Measurements from ENCODE around the gene UBR2. TPM values are rescaled to one million over a fixed set of nuclear protein-coding genes. Genes with fewer than 3 reads are reported as not detected.
A peak's percentile ranks its signal among the peaks of the same experiment; 100 is the strongest.

The UBR2 gene
- total and polyA plus RNA-seq, 2 of the 13 experiments (the other 11 are each of a cell fraction or from before 2014, with no cell fraction given) = 17.6 to 29.3 TPM

DNA sequence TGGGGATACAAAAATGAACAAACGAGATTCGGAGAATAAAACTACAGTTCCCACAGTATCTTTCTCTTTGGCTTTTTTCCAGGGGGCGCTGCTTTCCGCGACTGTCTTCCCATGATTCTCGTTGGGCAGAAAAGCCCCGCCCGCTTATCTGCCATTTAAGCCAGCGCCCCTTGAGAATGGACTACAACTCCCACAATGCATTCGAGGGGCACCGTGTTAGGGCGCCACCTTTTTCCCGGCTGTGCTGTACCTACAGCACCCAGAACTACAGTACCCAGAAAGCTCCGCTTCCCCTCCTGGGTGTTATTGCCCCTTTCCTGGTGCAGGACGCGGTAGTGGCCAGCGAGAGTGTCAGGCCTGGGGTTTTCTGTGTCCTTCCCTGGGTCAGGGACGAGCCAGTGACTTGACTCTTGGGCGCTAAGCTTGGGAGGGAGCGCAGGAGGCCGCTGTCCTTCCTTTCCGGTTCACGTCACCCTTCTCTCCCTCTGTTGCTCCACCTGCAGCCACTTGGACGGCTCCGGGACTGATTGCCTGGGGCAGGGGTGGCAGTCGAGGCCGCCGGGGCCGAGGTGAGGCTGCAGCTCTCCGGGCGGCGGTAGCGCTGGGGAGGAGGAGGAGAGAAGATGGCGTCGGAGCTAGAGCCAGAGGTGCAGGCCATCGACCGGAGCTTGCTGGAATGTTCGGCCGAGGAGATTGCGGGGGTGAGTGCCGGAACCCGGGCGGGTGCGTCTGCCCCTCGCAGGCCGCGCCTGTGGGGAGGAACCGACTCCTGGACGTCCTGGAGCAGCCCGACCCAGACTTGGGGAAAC, at the start of gene UBR2 (continued):
- TF ChIP-seq MED13 (CRISPR knock-in tag; IDR thresholded peaks at IDR 0.05) (peak; percentile 89; the same call in 1 of the 2 replicates), ZNF383 (CRISPR knock-in tag; IDR thresholded peaks at IDR 0.05; ENCODE audit: borderline replicate concordance) (no peak), FOSL1 (CRISPR knock-in tag; IDR thresholded peaks at IDR 0.05; ENCODE audit: borderline replicate concordance) (no peak), ZNF24 (IDR thresholded peaks at IDR 0.05) (0 out of 2 replicates have a peak, but pooled peaks have one; percentile 50), ZNF672 (CRISPR knock-in tag; IDR thresholded peaks at IDR 0.05) (peak; percentile 77; the same call in 1 of the 2 replicates), HNF1B (CRISPR knock-in tag; IDR thresholded peaks at IDR 0.05) (peak; percentile 96), ASH2L (IDR thresholded peaks at IDR 0.05; ENCODE audit: insufficient read length, low read depth, low read length) (peak; percentile 92), SRSF9 (IDR thresholded peaks at IDR 0.05; ENCODE audit: borderline replicate concordance, insufficient read depth, low read depth, low read length, poor library complexity, severe bottlenecking) (no peak), ZNF446 (CRISPR knock-in tag; IDR thresholded peaks at IDR 0.05) (peak; percentile 90), ZNF44 (CRISPR knock-in tag; IDR thresholded peaks at IDR 0.05) (0 out of 2 replicates have a peak, but pooled peaks have one; percentile 41), NR1H2 (CRISPR knock-in tag; IDR thresholded peaks at IDR 0.05; ENCODE audit: borderline replicate concordance, low read depth) (no peak; the same call in 1 of the 2 replicates), ZNF841 (CRISPR knock-in tag; IDR thresholded peaks at IDR 0.05; ENCODE audit: borderline replicate concordance) (0 out of 2 replicates have a peak, but pooled peaks have one; percentile 70), DDIT3 (CRISPR knock-in tag; IDR thresholded peaks at IDR 0.05) (0 out of 2 replicates have a peak, but pooled peaks have one; percentile 33), ZNF180 (CRISPR knock-in tag; IDR thresholded peaks at IDR 0.05; ENCODE audit: borderline replicate concordance, low read depth) (no peak), MAZ (IDR thresholded peaks at IDR 0.05; ENCODE audit: borderline replicate concordance, low read depth, low read length) (peak; percentile 90; the same call in 1 of the 2 replicates), MAZ (CRISPR knock-in tag; IDR thresholded peaks at IDR 0.05; ENCODE audit: low read depth) (peak; percentile 92), MEIS2 (CRISPR knock-in tag; IDR thresholded peaks at IDR 0.05) (peak; percentile 74; the same call in 1 of the 2 replicates), GZF1 (CRISPR knock-in tag; IDR thresholded peaks at IDR 0.05) (peak; percentile 25; the same call in 1 of the 2 replicates), FOXO1 (CRISPR knock-in tag; IDR thresholded peaks at IDR 0.05) (peak; percentile 80), KMT2A (CRISPR knock-in tag; IDR thresholded peaks at IDR 0.05) (peak; percentile 97), ZBTB49 (CRISPR knock-in tag; IDR thresholded peaks at IDR 0.05; ENCODE audit: borderline replicate concordance) (peak; percentile 56; the same call in 1 of the 2 replicates), BCL6 (CRISPR knock-in tag; IDR thresholded peaks at IDR 0.05) (peak; percentile 62), AHR (CRISPR knock-in tag; IDR thresholded peaks at IDR 0.05) (peak; percentile 81; the same call in 1 of the 2 replicates), ZNF598 (CRISPR knock-in tag; IDR thresholded peaks at IDR 0.05; ENCODE audit: borderline replicate concordance) (peak; percentile 82; the same call in 1 of the 2 replicates), ZNF746 (CRISPR knock-in tag; IDR thresholded peaks at IDR 0.05) (peak; percentile 34; the same call in 1 of the 2 replicates), ZNF546 (CRISPR knock-in tag; conservative IDR thresholded peaks at IDR 0.05) (peak; percentile 87; the same call in 1 of the 2 replicates)
